Measurements from ENCODE around the gene EMILIN1. TPM values are rescaled to one million over a fixed set of nuclear protein-coding genes. Genes with fewer than 3 reads are reported as not detected.
"Not testable (repeated sequence)": the region's sequence is repeated elsewhere in the genome, so short reads cannot be mapped to it uniquely, and the experiment has no call there.

EMILIN1 gene
- total RNA-seq, 1 donor from 2014 or later = 13.8 TPM

GRCh38 chr2:27053776-27054175 is 24.6 kb upstream of the EMILIN1 start:
- DNase-seq (ENCODE audit: low read depth, low spot score) = no peak

GRCh38 chr2:27054721-27055120 is 23.7 kb upstream of the EMILIN1 start:
- no peak for DNase-seq (ENCODE audit: low read depth, low spot score)

- no peak for DNase-seq (ENCODE audit: low read depth, low spot score)
These were observed 21.2 kb upstream of the EMILIN1 start for GRCh38 chr2:27057184-27057583.

- DNase-seq (ENCODE audit: low read depth, low spot score) = no peak
These were observed 20.2 kb upstream of the EMILIN1 start for GRCh38 chr2:27058210-27058609.

GRCh38 chr2:27059141-27059820 is 19.1 kb upstream of the EMILIN1 start:
- peak; percentile 39 for DNase-seq (ENCODE audit: low read depth, low spot score)

- DNase-seq (ENCODE audit: low read depth, low spot score) = no peak
These were observed 18.1 kb upstream of the EMILIN1 start for GRCh38 chr2:27060323-27060722.

GRCh38 chr2:27065128-27065527 is 13.3 kb upstream of the EMILIN1 start:
- DNase-seq (ENCODE audit: low read depth, low spot score) = no peak

GRCh38 chr2:27067385-27067784 is 11.0 kb upstream of the EMILIN1 start:
- DNase-seq (ENCODE audit: low read depth, low spot score) = no peak

- no peak for DNase-seq (ENCODE audit: low read depth, low spot score)
These were observed 9.0 kb upstream of the EMILIN1 start for GRCh38 chr2:27069436-27069835.

GRCh38 chr2:27069961-27070618 is 8.3 kb upstream of the EMILIN1 start:
- no peak for DNase-seq (ENCODE audit: low read depth, low spot score)

GRCh38 chr2:27070653-27071276 is 7.7 kb upstream of the EMILIN1 start:
- DNase-seq (ENCODE audit: low read depth, low spot score) = no peak

GRCh38 chr2:27071277-27071989 is 7.0 kb upstream of the EMILIN1 start, which contains the start of gene OST4:
TSS of gene OST4 (minus strand) at chr2:27071654.
- peak; percentile 67 for DNase-seq (ENCODE audit: low read depth, low spot score)

GRCh38 chr2:27071990-27072830 is 6.2 kb upstream of the EMILIN1 start:
- DNase-seq (ENCODE audit: low read depth, low spot score) = no peak

- DNase-seq (ENCODE audit: low read depth, low spot score) = no peak
These were observed 5.5 kb upstream of the EMILIN1 start for GRCh38 chr2:27072920-27073319.

GRCh38 chr2:27073782-27074181 is 4.6 kb upstream of the EMILIN1 start:
- DNase-seq (ENCODE audit: low read depth, low spot score) = no peak

GRCh38 chr2:27074738-27075565 is 3.5 kb upstream of the EMILIN1 start:
- no peak for DNase-seq (ENCODE audit: low read depth, low spot score)

GRCh38 chr2:27075566-27075871 is 2.9 kb upstream of the EMILIN1 start:
- DNase-seq (ENCODE audit: low read depth, low spot score) = not testable (repeated sequence)

GRCh38 chr2:27076323-27076722 is 2.1 kb upstream of the EMILIN1 start:
- no peak for DNase-seq (ENCODE audit: low read depth, low spot score)

GRCh38 chr2:27077231-27077630 is 1.2 kb upstream of the EMILIN1 start:
- DNase-seq (ENCODE audit: low read depth, low spot score) = no peak

All from pulmonary artery endothelial cell (primary cell).